ENCODE data around the gene ATP11C.
"Not testable (repeated sequence)": the region's sequence is repeated elsewhere in the genome, so short reads cannot be mapped to it uniquely, and the experiment has no call there.

ATP11C gene

GRCh38 chrX:139924069-139924695 is 8.7 kb downstream of the ATP11C start:
- DNase-seq (ENCODE audit: low read depth), result no peak

- DNase-seq (ENCODE audit: low read depth), result not testable (repeated sequence)
These were observed 11.7 kb downstream of the ATP11C start for GRCh38 chrX:139921142-139921541.

GRCh38 chrX:139920316-139920715 is 12.5 kb downstream of the ATP11C start:
- DNase-seq (ENCODE audit: low read depth), result no peak

GRCh38 chrX:139914421-139914820 is 18.4 kb downstream of the ATP11C start:
- DNase-seq (ENCODE audit: low read depth), result no peak

GRCh38 chrX:139909712-139910111 is 23.1 kb downstream of the ATP11C start:
- no peak for DNase-seq (ENCODE audit: low read depth)

- no peak for DNase-seq (ENCODE audit: low read depth)
These were observed 25.8 kb downstream of the ATP11C start for GRCh38 chrX:139907078-139907477.

- no peak for DNase-seq (ENCODE audit: low read depth)
These were observed 27.1 kb downstream of the ATP11C start for GRCh38 chrX:139905743-139906142.

GRCh38 chrX:139905051-139905450 is 27.8 kb downstream of the ATP11C start:
- DNase-seq (ENCODE audit: low read depth), result no peak

- DNase-seq (ENCODE audit: low read depth), result no peak
These were observed 29.6 kb downstream of the ATP11C start for GRCh38 chrX:139903210-139903609.

GRCh38 chrX:139902559-139902958 is 30.3 kb downstream of the ATP11C start:
- no peak for DNase-seq (ENCODE audit: low read depth)

- DNase-seq (ENCODE audit: low read depth), result no peak
These were observed 34.5 kb downstream of the ATP11C start for GRCh38 chrX:139898334-139898733.

GRCh38 chrX:139892512-139892911 is 40.3 kb downstream of the ATP11C start:
- no peak for DNase-seq (ENCODE audit: low read depth)

GRCh38 chrX:139890991-139891700 is 41.7 kb downstream of the ATP11C start:
- DNase-seq (ENCODE audit: low read depth), result no peak

- DNase-seq (ENCODE audit: low read depth), result no peak
These were observed 43.1 kb downstream of the ATP11C start for GRCh38 chrX:139889760-139890159.

- DNase-seq (ENCODE audit: low read depth), result no peak
These were observed 48.9 kb downstream of the ATP11C start for GRCh38 chrX:139883984-139884383.

- DNase-seq (ENCODE audit: low read depth), result no peak
These were observed 50.6 kb downstream of the ATP11C start for GRCh38 chrX:139882299-139882698.

- no peak for DNase-seq (ENCODE audit: low read depth)
These were observed 51.3 kb downstream of the ATP11C start for GRCh38 chrX:139881572-139881971.

- DNase-seq (ENCODE audit: low read depth), result no peak
These were observed 51.7 kb downstream of the ATP11C start for GRCh38 chrX:139881130-139881529.

- DNase-seq (ENCODE audit: low read depth), result no peak
These were observed 55.0 kb downstream of the ATP11C start for GRCh38 chrX:139877710-139878414.

- DNase-seq (ENCODE audit: low read depth), result no peak
These were observed 57.0 kb downstream of the ATP11C start for GRCh38 chrX:139875841-139876240.

- DNase-seq (ENCODE audit: low read depth), result no peak
These were observed 63.1 kb downstream of the ATP11C start for GRCh38 chrX:139869796-139870195.

GRCh38 chrX:139864640-139865039 is 68.2 kb downstream of the ATP11C start:
- no peak for DNase-seq (ENCODE audit: low read depth)

GRCh38 chrX:139862208-139862607 is 70.6 kb downstream of the ATP11C start:
- no peak for DNase-seq (ENCODE audit: low read depth)
